NCI-H128 (cell line): ENCODE results near the gene DEPDC4.
A peak's percentile ranks its signal among the peaks of the same experiment; 100 is the strongest.

ENCODE experiments used
- DNase-seq: peaks from one replicate; lab custom pipeline; 2025; ENCODE audit not compliant: unreplicated experiment; lab: John Stamatoyannopoulos, UW

Gene DEPDC4

GRCh38 chr12:100215209-100215608 lies 51.7 kb downstream of the DEPDC4 start:
- DNase-seq: no peak

DNA sequence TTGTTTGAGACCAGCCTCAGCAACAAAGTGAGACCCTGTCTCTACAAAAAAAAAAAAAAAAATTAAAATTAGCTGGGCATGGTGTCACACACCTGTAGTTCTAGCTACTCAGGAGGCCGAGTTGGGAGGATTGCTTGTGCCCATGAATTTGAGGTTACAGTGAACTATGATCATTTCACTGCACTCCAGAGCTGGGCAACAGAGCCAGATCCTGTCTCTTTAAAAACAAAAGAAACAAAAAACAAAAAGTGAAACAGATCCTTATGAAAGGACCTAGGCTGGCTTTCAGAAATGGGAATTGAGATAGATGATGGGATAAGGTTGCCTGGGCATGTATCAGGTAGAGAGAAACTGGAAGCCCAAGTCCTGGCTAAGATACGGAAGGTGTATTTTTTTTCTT lies 52.4 kb downstream of the DEPDC4 start:
- DNase-seq: no peak

- no peak for DNase-seq
Observed at GRCh38 chr12:100213016-100213891, 53.6 kb downstream of the DEPDC4 start.

DNA sequence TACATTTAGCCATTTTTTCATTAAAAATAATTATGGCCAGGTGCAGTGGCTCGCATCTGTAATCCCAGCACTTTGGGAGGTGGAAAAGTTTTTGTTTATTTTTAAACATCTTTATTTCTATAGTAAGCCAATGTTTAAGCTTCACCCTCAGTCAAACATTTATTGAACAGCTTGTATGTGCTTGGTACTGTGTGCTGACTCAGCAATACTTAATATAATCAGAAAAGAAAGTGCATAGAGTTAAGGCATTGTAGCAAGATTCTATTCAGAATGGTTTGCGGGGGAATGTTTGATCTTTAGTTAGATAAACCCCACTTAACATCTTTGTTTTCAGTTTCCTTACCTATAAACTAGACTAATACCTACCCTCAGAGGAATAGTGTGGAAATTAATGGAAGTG lies 55.2 kb downstream of the DEPDC4 start:
- DNase-seq: no peak

DNA sequence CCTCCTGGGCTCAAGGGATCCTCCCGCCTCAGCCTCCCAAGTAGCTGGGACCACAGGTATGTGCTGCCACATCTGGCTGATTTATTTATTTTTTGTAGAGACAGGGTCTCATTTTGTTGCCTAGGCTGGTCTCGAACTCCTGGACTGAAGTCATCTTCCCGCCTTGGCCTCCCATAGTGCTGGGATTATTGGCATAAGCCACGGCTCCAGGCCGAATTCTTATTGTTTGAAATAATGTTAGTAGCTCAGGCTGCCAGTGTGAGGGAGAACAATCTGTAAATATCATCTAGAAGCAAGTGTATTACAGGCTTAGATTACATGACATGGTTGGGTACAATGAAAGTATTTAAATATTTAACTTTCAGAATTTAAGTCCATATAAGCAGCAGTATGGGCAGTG lies 58.0 kb downstream of the DEPDC4 start:
- no peak for DNase-seq

- no peak for DNase-seq
Observed at GRCh38 chr12:100207311-100207710, 59.6 kb downstream of the DEPDC4 start.

DNA sequence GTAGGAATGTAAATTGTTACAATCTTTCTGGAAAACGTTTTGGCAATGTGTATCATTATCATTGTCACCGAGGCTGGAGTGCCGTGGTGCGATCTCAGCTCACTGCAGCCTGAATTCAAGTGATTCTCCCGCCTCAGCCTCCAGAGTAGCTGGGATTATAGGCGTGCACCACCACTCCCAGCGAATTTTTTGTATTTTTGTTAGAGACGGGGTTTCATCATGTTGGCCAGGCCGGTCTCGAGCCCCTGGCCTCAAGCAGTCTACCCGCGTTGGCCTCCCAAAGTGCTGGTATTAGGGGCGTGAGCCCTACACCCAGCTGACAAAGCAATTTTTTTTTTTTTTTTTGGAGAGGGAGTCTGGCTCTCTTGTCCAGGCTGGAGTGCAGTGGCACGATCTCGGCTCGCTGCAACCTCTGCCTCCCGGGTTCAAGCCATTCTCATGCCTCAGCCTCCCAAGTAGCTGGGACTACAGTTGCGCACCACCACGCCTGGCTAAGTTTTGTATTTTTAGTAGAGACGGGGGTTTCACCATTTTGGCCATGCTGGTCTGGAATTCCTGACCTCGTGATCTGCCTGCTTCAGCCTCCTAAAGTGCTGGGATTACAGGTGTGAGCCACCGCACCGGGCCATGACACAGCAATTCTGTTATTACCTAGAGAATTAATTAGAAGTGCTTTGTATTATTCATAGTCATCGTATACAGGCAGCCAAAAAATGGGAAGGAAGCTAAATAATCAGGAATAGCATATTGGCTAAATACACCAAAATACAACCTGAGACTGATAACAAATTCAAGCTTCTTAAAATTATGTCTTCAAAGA lies 65.1 kb downstream of the DEPDC4 start:
- no peak for DNase-seq

GRCh38 chr12:100200463-100201181 lies 66.3 kb downstream of the DEPDC4 start, which contains the start of gene ACTR6:
TSS of gene ACTR6 (plus strand) at chr12:100200815. CDS start at chr12:100200852, 37 bp downstream.
- DNase-seq: peak; percentile 92

- peak; percentile 54 for DNase-seq
Observed at GRCh38 chr12:100199347-100200149, 67.3 kb downstream of the DEPDC4 start.

DNA sequence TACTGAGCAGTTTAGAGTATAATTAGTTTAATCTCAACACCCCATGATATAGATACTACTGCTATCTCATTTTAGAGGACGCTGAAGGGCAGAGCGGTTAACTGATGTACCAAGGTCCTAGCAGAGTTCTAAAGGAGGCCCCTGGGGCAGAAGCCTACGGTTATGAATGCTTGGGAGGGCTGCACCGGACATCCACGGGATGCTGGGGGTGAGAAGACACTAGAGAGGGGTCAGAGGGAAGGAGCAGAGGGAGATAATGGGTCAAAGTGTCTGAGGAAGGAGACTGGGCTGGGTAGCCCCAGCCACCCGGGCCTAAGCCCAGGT lies 67.9 kb downstream of the DEPDC4 start:
- DNase-seq: no peak

DNA sequence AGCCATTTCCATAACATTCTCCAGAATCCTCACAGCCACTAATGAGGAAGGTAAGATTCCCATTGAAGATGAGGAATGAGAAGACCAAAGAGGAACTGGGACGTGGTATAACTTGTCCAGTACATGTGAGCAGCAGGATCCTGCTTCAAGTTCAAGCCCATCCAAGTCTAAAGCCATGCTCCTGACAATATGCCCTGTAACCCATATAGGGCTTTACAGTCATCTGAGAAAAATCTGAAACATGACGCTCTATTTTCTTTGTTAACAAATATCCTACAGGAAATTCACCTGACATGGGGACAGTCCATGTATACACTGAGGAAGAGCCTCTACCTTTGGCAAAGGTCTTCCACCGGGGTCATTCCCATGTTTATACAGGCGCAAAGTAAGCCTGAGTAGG lies 69.4 kb downstream of the DEPDC4 start:
- DNase-seq: no peak

DNA sequence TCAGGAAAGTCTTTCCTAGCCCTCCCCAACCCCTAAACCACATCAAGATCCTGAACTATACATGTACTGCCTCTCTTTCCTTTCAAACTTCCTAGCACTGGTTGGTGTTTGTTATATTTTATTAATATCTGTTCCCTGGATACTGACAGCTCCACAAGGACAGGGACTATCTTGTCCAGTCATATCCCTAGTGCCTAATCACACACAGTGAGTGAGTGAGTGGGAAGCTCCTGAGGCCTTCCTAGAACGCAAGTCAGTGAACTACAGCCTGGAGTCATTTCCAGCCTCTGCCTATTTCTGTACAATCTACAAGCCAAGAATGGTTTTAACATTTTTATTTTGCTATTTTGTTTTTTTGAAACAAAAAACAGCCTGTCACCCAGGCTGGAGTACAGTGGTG lies 73.8 kb downstream of the DEPDC4 start:
- DNase-seq: no peak
